Measurements from ENCODE around the gene ATP6V0D1.

Gene ATP6V0D1

DNA sequence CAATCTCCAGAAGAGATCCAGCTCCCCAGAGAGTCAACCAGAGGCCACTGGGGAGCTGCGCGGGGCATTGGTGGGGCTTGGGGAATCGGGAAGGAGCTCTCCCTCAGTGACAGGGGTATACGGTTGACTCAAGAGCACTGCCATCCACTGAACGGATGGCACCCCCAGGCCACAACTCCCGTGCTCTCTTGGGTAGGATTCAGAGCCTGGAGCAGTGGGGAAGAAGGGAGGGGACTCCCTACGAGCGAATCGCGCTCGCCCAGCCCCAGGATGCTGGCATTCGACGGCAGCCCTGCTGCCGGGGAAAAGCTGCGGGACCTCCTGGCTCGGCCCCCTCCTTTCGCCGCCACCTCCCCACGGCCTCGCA is 87.2 kb downstream of the ATP6V0D1 start:
- DNase-seq (ENCODE audit: low read depth in 3 of 3): no peak

DNA sequence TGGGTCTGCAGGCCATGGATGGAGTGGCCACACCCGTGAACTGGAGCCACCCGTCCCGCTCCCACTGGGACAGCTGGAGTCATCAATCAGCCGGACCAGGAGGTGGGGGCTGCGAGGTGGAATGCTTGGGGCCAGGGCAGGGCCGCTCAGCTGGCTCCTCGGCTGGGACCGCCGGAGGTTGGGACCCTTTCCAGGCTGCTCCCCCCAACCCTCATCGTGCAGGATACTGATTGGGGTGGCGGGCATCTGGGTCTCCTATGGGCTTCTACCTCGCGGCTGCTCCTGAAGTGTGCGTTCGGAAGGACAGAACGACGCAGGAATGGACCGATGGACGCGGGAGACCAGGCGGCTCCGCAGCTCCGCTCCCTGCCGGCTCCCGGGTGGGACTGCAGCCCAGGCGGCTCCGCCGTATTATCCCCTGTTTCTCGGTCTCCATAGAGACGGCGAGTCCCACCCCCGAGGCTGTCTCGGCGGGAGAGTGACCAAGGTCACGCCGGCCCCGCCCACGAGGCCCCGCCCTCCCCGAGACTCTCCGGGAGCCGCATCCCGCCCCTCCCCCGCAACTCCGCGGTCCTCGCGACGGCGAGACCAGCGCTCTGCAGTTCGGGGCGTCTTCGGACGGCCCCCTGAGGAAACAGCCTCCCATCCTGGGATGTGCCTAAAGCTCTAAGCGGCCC is 87.7 kb downstream of the ATP6V0D1 start, which contains the start of gene TPPP3:
Gene TPPP3, minus strand, starts transcription at position 388 of the 677 bp plus-strand sequence. CDS start 2,387 bp downstream, outside the sequence.
- no peak for DNase-seq (ENCODE audit: low read depth in 3 of 3)

DNA sequence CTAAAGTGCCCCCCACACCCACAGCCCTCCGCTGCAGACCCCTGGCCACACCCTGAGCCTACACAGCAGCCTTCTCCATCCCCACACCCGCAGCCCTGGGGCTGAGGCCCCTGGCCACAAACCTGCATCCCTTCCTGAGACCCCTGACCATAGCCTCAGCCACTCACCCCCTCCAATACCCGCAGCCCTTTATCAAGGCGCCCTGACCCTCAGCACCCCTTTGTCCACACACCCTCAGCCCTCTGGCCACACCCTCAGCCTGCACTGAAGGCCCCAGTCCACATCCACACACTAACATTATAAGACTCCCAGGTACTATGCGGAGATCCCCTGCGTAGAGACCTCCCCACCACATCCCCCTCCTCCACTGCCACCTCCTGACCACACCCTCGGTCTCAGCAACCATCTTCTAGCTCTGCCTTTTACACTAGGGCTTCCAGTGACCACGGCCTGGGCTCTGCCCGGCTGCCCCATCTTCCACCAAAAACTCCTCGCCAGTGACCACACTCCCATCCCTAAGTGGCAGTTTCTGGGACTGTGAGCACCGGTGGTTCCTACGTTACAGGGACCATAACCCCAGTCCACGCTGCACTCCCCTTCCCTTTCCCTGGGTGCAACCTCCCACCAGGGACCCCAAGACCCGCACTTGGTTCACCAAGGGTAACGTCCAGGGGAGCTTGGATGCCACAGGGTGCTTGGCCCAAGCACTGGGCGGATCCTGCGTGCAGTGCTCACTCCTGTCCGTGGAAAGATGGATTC is 88.5 kb downstream of the ATP6V0D1 start:
- DNase-seq (ENCODE audit: low read depth in 3 of 3): no peak

GRCh38 chr16:67391424-67392300 is 89.3 kb downstream of the ATP6V0D1 start:
- DNase-seq (ENCODE audit: low read depth in 3 of 3): no peak

DNA sequence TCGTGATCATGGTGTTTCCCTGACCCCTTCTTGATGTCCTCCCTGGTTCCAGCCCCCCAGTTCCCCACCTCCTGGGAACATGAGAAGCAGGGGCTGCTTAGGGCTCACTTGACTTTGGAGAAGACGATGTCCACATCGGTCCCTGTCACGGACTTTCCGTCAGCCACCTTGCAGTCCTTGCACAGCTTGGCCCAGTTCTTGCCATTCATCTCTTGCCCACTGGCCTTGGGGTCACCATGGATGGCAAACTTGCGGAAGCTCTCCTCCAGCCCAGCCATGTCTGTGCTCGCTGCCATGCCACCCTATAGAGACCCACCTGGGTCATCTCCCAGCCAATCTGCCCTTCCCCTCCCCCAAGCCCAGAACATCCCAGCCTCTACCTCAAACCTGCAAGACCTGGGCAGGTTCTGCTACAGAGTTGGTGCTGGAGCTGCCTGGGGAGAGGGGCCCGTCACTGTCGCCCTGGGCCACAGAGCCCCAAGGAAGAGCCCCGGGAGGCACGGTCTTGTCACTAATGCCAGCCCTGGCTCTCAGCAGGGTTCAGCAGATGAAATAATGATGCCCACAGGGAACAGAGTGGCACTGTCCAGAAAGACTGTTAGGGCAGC is 90.0 kb downstream of the ATP6V0D1 start:
- no peak for DNase-seq (ENCODE audit: low read depth in 3 of 3)

DNA sequence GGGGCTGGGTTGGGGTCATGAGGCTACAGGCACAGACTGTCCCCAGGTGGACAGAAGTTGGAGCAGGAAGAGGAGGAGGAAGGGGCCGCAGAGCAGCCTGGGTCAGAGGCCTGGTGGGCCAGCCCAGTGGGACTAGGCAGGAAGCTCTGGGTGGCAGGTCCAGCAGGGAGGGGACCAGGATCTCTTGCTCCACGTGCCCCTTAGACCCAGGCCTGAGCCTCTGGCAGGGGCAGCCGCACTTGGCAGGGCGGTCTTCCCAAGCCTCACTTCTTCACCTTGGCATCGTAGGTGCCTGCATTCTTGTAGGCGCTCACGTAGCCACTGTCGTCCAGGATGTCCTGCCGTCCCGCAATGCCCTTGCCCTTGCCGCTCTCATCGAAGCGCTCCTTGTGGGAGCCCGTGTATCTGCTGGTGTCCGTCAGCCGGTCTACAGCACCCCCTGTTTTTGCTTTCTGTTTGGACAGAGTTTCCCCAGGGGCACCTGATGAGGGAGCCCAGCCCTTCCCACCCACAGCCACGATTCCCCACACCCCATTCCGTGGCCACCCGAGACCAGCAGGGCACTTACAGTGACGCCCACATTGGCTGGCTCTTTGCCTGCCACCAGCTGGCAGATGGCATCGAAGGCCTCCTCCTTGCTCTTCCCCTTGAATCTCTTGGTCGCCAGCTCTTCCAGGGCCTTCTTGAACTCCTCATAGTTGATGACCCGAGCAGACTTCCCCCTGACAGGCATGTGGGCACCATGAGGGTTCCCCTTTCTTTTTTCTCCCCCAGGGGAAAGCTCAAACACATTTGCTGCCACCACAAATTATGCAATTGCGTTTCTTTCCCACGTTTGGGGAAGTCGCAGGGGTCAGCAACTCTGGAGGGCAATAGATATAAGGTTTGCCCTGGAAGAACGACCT is 90.8 kb downstream of the ATP6V0D1 start:
- DNase-seq (ENCODE audit: low read depth in 3 of 3): no peak

GRCh38 chr16:67388591-67388990 is 92.4 kb downstream of the ATP6V0D1 start:
- DNase-seq (ENCODE audit: low read depth in 3 of 3): no peak

DNA sequence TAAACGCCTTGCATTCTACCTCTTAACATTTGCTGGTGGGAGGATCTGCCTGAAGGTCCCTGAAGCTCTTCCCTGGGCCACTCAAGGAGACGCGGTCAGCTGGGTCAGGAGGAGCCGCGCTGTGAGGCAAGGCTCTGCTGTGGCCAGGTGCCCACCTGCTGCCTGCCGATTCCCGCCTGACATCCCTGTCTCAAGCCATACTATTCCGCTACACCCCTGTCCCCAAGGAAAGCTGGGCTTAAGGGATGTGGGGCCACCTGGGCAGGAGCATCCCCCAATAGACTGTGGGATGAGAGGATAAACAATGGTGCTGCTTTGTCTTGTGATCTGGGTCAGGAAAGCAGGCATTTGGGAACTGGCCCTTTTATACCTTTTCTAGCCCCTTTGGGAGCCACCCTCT is 92.8 kb downstream of the ATP6V0D1 start:
- DNase-seq (ENCODE audit: low read depth in 3 of 3): no peak
